Measurements from ENCODE around the gene SFTA2. TPM values are rescaled to one million over a fixed set of nuclear protein-coding genes. Genes with fewer than 3 reads are reported as not detected.
"Not testable (repeated sequence)": the region's sequence is repeated elsewhere in the genome, so short reads cannot be mapped to it uniquely, and the experiment has no call there.

SFTA2 gene
- total RNA-seq, 2 donors from 2014 or later = not detected

- H3K36me3 ChIP-seq = no peaks in the 10 kb centered on the region
- H3K9me3 ChIP-seq = no peaks in the 10 kb centered on the region
- H3K27ac ChIP-seq = no peak overlapping the region
- no peaks in the 10 kb centered on the region for H3K4me1 ChIP-seq (ENCODE audit: control insufficient read depth in 1 of 2, low read depth in 2 of 2)
- no peaks in the 10 kb centered on the region for H3K27me3 ChIP-seq (replicated peaks; ENCODE audit: insufficient read depth)
- no peak for TF ChIP-seq CTCF (IDR thresholded peaks at IDR 0.05)
- ATAC-seq (ENCODE audit: insufficient number of reproducible peaks, low FRiP score, low read depth) (no peak), DNase-seq (ENCODE audit: low spot score) (no peak)
- H3K4me3 ChIP-seq = no peak overlapping the region
Observed at GRCh38 chr6:30970946-30971345, 39.0 kb upstream of the SFTA2 start.

- DNase-seq (ENCODE audit: low spot score) = not testable (repeated sequence)
Observed at GRCh38 chr6:30969171-30969570, 37.2 kb upstream of the SFTA2 start.

GRCh38 chr6:30966154-30966553 lies 34.2 kb upstream of the SFTA2 start:
- ATAC-seq (ENCODE audit: insufficient number of reproducible peaks, low FRiP score, low read depth) (no peak), DNase-seq (ENCODE audit: low spot score) (no peak)
- no peak for TF ChIP-seq CTCF (IDR thresholded peaks at IDR 0.05)
- Histone ChIP-seq H3K27ac (no peak overlapping the region), H3K4me1 (ENCODE audit: control insufficient read depth in 1 of 2, low read depth in 2 of 2) (no peaks in the 10 kb centered on the region), H3K36me3 (no peaks in the 10 kb centered on the region), H3K4me3 (no peak overlapping the region), H3K27me3 (replicated peaks; ENCODE audit: insufficient read depth) (no peaks in the 10 kb centered on the region), H3K9me3 (no peaks in the 10 kb centered on the region)

More at GRCh38 chr6:30969171-30969570, 37.2 kb upstream of the SFTA2 start:
- H3K9me3 ChIP-seq; H3K27me3 ChIP-seq (replicated peaks; ENCODE audit: insufficient read depth); H3K4me3 ChIP-seq; ATAC-seq (ENCODE audit: insufficient number of reproducible peaks, low FRiP score, low read depth); H3K4me1 ChIP-seq (ENCODE audit: control insufficient read depth in 1 of 2, low read depth in 2 of 2); H3K36me3 ChIP-seq; H3K27ac ChIP-seq: not testable (repeated sequence)

- Histone ChIP-seq H3K9me3 (no peaks in the 10 kb centered on the region), H3K4me1 (ENCODE audit: control insufficient read depth in 1 of 2, low read depth in 2 of 2) (no peaks in the 10 kb centered on the region), H3K27me3 (replicated peaks; ENCODE audit: insufficient read depth) (no peaks in the 10 kb centered on the region), H3K4me3 (no peak overlapping the region), H3K27ac (no peak overlapping the region), H3K36me3 (no peaks in the 10 kb centered on the region)
- no peak for DNase-seq (ENCODE audit: low spot score)
- no peak for ATAC-seq (ENCODE audit: insufficient number of reproducible peaks, low FRiP score, low read depth)
- no peak for TF ChIP-seq CTCF (IDR thresholded peaks at IDR 0.05)
Observed at GRCh38 chr6:30965140-30965601, 33.2 kb upstream of the SFTA2 start.

- no peak for DNase-seq (ENCODE audit: low spot score)
- no peak overlapping the region for H3K4me3 ChIP-seq
- no peak for TF ChIP-seq CTCF (IDR thresholded peaks at IDR 0.05)
- H3K36me3 ChIP-seq = no peaks in the 10 kb centered on the region
- H3K9me3 ChIP-seq = no peaks in the 10 kb centered on the region
- ATAC-seq (ENCODE audit: insufficient number of reproducible peaks, low FRiP score, low read depth) = no peak
- H3K27me3 ChIP-seq (replicated peaks; ENCODE audit: insufficient read depth) = no peaks in the 10 kb centered on the region
- H3K27ac ChIP-seq = no peak overlapping the region
- H3K4me1 ChIP-seq (ENCODE audit: control insufficient read depth in 1 of 2, low read depth in 2 of 2) = no peaks in the 10 kb centered on the region
Observed at GRCh38 chr6:30964075-30964474, 32.1 kb upstream of the SFTA2 start.

- H3K36me3 ChIP-seq = no peaks in the 10 kb centered on the region
- DNase-seq (ENCODE audit: low spot score) (no peak), ATAC-seq (ENCODE audit: insufficient number of reproducible peaks, low FRiP score, low read depth) (no peak)
- H3K4me1 ChIP-seq (ENCODE audit: control insufficient read depth in 1 of 2, low read depth in 2 of 2) = no peaks in the 10 kb centered on the region
- no peaks in the 10 kb centered on the region for H3K27me3 ChIP-seq (replicated peaks; ENCODE audit: insufficient read depth)
- no peak overlapping the region for H3K27ac ChIP-seq
- H3K9me3 ChIP-seq = no peaks in the 10 kb centered on the region
- TF ChIP-seq CTCF (IDR thresholded peaks at IDR 0.05) = no peak
- no peak overlapping the region for H3K4me3 ChIP-seq
Observed at GRCh38 chr6:30963641-30964040, 31.7 kb upstream of the SFTA2 start.
